SK-N-SH (cell line): Measurements from ENCODE around the gene SLC7A5.

Experiments
- MAX ChIP-seq: IDR thresholded peaks from 2 replicates; pipeline ENCODE4 v1.4.0; 2012; ENCODE audit warnings: low read depth
- REST ChIP-seq: IDR thresholded peaks from 2 replicates; pipeline ENCODE4 v1.6.1; 2012; ENCODE audit warnings: mild to moderate bottlenecking, low read depth, low read length, moderate library complexity
- YY1 ChIP-seq: IDR thresholded peaks from 2 replicates; pipeline ENCODE4 v1.4.0; 2012; ENCODE audit warnings: low read depth, mild to moderate bottlenecking
- TF ChIP-seq, protein P1 (sequence below): IDR thresholded peaks from 2 replicates; pipeline ENCODE4 v1.4.0; 2012; ENCODE audit warnings: low read depth, borderline replicate concordance

DNA sequence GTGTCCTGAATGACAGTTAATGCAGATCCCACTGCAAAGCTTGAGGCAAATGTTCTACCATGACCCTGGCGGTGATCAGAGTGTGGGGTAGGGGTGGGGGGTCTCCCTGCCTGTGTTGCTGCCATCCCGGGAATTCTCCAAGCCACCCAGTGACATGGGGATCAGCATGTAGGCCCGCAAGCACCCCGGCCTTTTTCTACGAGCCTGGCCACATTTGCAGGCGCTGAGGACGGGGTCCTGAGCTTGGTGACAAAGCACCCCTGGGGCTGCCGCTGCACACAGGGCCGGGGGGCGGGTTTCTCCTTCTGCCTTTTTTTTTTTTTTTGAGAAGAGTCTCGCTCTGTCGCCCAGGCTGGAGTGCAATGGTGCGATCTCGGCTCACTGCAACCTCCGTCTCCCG lies 35.8 kb downstream of the SLC7A5 start:
- TF ChIP-seq YY1: no peak
- TF ChIP-seq, protein P1, sequence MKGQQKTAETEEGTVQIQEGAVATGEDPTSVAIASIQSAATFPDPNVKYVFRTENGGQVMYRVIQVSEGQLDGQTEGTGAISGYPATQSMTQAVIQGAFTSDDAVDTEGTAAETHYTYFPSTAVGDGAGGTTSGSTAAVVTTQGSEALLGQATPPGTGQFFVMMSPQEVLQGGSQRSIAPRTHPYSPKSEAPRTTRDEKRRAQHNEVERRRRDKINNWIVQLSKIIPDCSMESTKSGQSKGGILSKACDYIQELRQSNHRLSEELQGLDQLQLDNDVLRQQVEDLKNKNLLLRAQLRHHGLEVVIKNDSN: no peak
- TF ChIP-seq REST: no peak
- no peak for TF ChIP-seq MAX
